Endodermal cell (in vitro differentiated cells): ENCODE data around the gene ANXA9. TPM values are rescaled to one million over a fixed set of nuclear protein-coding genes. Genes with fewer than 3 reads are reported as not detected.

Experiments
- DNase-seq: peaks from one replicate; pipeline ENCODE4 v3.0.0-alpha.2; 2017
- H3K27ac ChIP-seq: 2 replicates; pipeline ENCODE4 v1.5.1; 2013; ENCODE audit warnings: mild to moderate bottlenecking, low read depth, low read length, moderate library complexity
- H3K27me3 ChIP-seq: 2 replicates; pipeline ENCODE4 v1.6.1; 2013; ENCODE audit warnings: mild to moderate bottlenecking, low read length, moderate library complexity; ENCODE audit not compliant: insufficient read depth, control insufficient read depth, poor library complexity, severe bottlenecking
- H3K36me3 ChIP-seq: 2 replicates; pipeline ENCODE4 v1.7.0; 2013; ENCODE audit warnings: mild to moderate bottlenecking, low read length, moderate library complexity; ENCODE audit not compliant: control insufficient read depth, insufficient read depth
- H3K4me1 ChIP-seq: one replicate; pipeline ENCODE4 v1.7.0; 2013; ENCODE audit warnings: low read length; ENCODE audit not compliant: control insufficient read depth, insufficient read depth
- H3K4me3 ChIP-seq: 2 replicates; pipeline ENCODE4 v1.5.1; 2013; ENCODE audit warnings: mild to moderate bottlenecking, low read length, moderate library complexity
- H3K9ac ChIP-seq: 2 replicates; pipeline ENCODE4 v1.6.1; 2013; ENCODE audit warnings: mild to moderate bottlenecking, low read length, moderate library complexity; ENCODE audit not compliant: poor library complexity, severe bottlenecking; ENCODE audit errors: extremely low read depth
- H3K9me3 ChIP-seq: 2 replicates; pipeline ENCODE4 v1.6.1; 2013; ENCODE audit warnings: mild to moderate bottlenecking, low read length, moderate library complexity; ENCODE audit not compliant: control insufficient read depth
- H3K27ac Mint-ChIP-seq: 2 replicates; pipeline ENCODE4 v1.8.0; 2020; ENCODE audit warnings: mixed read lengths
- H3K27me3 Mint-ChIP-seq: 2 replicates; pipeline ENCODE4 v1.8.0; 2021; ENCODE audit warnings: mild to moderate bottlenecking, mixed read lengths; ENCODE audit not compliant: insufficient read depth
- H3K36me3 Mint-ChIP-seq: 2 replicates; pipeline ENCODE4 v1.8.0; 2020; ENCODE audit warnings: low read depth, mixed read lengths
- H3K4me1 Mint-ChIP-seq: 2 replicates; pipeline ENCODE4 v1.8.0; 2020; ENCODE audit warnings: mixed read lengths
- H3K4me3 Mint-ChIP-seq: 2 replicates; pipeline ENCODE4 v1.8.0; 2020; ENCODE audit warnings: mild to moderate bottlenecking, moderate library complexity, mixed read lengths
- H3K9me3 Mint-ChIP-seq: 2 replicates; pipeline ENCODE4 v1.8.0; 2020; ENCODE audit warnings: mild to moderate bottlenecking, mixed read lengths
- WGBS, 2 experiments: methylation state at CpG; one replicate each; pipeline versions ENCODE4 v1.1.5 to v1.1.7; 2013; ENCODE audit warnings: missing lambda C conversion rate in 2 of 2, mixed read lengths in 1 of 2; ENCODE audit not compliant: insufficient coverage in 1 of 2, insufficient read length in 1 of 2; 5-methylcytosine and 5-hydroxymethylcytosine counted together
- total RNA-seq, 2 donors: library from RNA; stranded (reverse); fragmentation: NEBNext Ultra II Directional in 1 of 2; extraction: Animal tissue kit (Norgen Biotek cat#: 25700) in 1 of 2; gene quantifications; 2 replicates in 1 of 2; 3 replicates in 1 of 2; pipeline ENCODE4 v1.2.1, GENCODE V29; 2021
- TF ChIP-seq, protein P1 (sequence below): fragments of 200-600 bp; sonication (generic); conservative IDR thresholded peaks from 2 replicates; pipeline ENCODE4 v1.5.0; 2021; ENCODE audit warnings: antibody characterized with exemption, mild to moderate bottlenecking

Gene ANXA9
- total RNA-seq, 2 donors from 2014 or later: not detected

DNA sequence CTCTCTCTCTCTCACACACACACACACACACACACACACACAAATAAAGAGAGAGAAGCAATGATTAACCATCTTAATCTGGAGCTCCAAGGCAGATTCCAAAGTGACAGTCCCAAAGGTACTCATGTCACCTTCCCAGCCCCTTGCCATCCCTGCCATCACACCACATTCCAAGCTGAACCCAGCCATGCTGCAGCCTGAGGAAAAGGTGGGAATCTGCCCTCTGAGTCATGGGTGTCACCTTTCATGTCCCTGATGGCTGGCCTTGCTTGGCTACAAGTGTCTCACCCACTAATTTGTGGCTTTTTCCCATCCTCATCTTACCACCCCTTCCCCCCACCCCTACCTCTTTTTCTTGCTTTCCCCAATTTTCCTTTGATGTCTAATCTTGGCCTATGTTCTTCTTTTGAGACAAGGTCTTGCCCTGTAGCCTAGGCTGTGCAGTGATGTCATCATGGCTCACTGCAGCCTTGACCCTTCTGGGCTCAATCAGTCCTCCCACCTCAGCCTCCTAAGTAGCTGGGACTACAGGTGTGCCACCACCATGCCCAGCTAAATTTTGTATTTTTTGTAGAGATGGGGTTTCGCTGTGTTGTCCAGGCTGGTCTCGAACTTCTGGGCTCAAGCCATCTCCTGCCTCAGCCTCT is 3.2 kb downstream of the ANXA9 start:
- Mint-ChIP-seq H3K27ac (no peak overlapping the region), H3K36me3 (no peaks in the 10 kb centered on the region), H3K4me1 (peaks cover 23% of the 10 kb centered on the region), H3K4me3 (no peak overlapping the region), H3K9me3 (no peaks in the 10 kb centered on the region), H3K27me3 (no peaks in the 10 kb centered on the region)
- 88 to 100% methylated on average over 2 of the region's 2 CpGs for WGBS, 2 experiments
- Histone ChIP-seq H3K27ac (no peak overlapping the region), H3K36me3 (no peaks in the 10 kb centered on the region), H3K27me3 (no peaks in the 10 kb centered on the region), H3K9ac (no peak overlapping the region), H3K9me3 (no peaks in the 10 kb centered on the region), H3K4me1 (peaks cover 8% of the 10 kb centered on the region), H3K4me3 (no peak overlapping the region)
- TF ChIP-seq, protein P1, sequence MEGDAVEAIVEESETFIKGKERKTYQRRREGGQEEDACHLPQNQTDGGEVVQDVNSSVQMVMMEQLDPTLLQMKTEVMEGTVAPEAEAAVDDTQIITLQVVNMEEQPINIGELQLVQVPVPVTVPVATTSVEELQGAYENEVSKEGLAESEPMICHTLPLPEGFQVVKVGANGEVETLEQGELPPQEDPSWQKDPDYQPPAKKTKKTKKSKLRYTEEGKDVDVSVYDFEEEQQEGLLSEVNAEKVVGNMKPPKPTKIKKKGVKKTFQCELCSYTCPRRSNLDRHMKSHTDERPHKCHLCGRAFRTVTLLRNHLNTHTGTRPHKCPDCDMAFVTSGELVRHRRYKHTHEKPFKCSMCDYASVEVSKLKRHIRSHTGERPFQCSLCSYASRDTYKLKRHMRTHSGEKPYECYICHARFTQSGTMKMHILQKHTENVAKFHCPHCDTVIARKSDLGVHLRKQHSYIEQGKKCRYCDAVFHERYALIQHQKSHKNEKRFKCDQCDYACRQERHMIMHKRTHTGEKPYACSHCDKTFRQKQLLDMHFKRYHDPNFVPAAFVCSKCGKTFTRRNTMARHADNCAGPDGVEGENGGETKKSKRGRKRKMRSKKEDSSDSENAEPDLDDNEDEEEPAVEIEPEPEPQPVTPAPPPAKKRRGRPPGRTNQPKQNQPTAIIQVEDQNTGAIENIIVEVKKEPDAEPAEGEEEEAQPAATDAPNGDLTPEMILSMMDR: no peak
- DNase-seq: peak; percentile 66

DNA sequence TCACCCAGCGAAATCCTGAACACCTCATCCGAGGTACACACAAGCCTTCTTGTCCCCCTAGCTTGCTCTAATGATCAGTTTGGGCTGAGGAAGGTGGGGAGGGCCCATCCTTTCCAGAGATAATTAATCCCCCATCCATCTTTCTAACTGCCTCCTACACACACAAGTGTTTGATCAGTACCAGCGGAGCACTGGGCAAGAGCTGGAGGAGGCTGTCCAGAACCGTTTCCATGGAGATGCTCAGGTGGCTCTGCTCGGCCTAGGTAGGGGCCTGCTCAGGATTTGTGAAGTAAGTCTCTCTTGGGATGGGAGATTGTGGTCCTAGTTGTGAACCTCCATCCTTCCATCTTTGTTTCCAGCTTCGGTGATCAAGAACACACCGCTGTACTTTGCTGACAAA is 5.8 kb downstream of the ANXA9 start:
- no peaks in the 10 kb centered on the region for H3K27me3 Mint-ChIP-seq

DNA sequence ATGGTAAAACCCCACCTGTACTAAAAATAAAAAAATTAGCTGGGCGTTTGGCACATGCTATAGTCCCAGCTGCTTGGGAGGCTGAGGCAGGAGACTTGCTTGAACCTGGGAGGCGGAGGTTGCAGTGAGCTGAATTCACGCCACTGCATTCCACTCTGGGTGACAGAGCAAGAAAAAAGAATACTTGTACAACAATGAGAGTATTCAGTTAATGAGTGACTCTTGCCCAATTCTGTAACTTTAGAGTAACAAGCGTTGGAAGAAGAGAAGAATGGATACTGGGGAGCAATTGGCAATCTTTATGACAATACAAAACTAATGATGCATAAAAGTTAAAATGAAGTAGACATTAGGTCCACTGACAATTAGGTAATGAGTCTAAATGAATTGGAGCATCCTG is 10.5 kb downstream of the ANXA9 start:
- TF ChIP-seq, protein P1: no peak
- Histone ChIP-seq H3K9ac (no peak overlapping the region), H3K9me3 (no peaks in the 10 kb centered on the region), H3K4me3 (no peak overlapping the region), H3K27me3 (no peaks in the 10 kb centered on the region), H3K36me3 (no peaks in the 10 kb centered on the region), H3K27ac (no peak overlapping the region), H3K4me1 (peaks cover 2% of the 10 kb centered on the region)
- Mint-ChIP-seq H3K4me1 (peaks cover 6% of the 10 kb centered on the region), H3K9me3 (no peaks in the 10 kb centered on the region), H3K27ac (no peak overlapping the region), H3K27me3 (no peaks in the 10 kb centered on the region), H3K36me3 (no peaks in the 10 kb centered on the region), H3K4me3 (no peak overlapping the region)
- no peak for DNase-seq
- WGBS, 2 experiments: 90 to 100% methylated on average over 3 to 4 of the region's 4 CpGs

More for the DNA sequence above, 5.8 kb downstream of the ANXA9 start:
- H3K9ac ChIP-seq: no peak overlapping the region
- H3K9me3 ChIP-seq: no peaks in the 10 kb centered on the region
- Mint-ChIP-seq H3K27ac (no peak overlapping the region), H3K36me3 (no peaks in the 10 kb centered on the region), H3K4me3 (no peak overlapping the region), H3K4me1 (peaks cover 7% of the 10 kb centered on the region), H3K9me3 (no peaks in the 10 kb centered on the region)
- H3K27me3 ChIP-seq: no peaks in the 10 kb centered on the region
- no peak for DNase-seq
- WGBS, 2 experiments: 80 to 90% methylated on average over 2 to 7 of the region's 7 CpGs
- no peaks in the 10 kb centered on the region for H3K4me1 ChIP-seq
- H3K36me3 ChIP-seq: no peaks in the 10 kb centered on the region
- no peak overlapping the region for H3K4me3 ChIP-seq
- TF ChIP-seq, protein P1: no peak
- no peak overlapping the region for H3K27ac ChIP-seq
